ENCODE measurements around the gene VPS13D.

VPS13D gene

GRCh38 chr1:12232221-12232620 is 2.4 kb downstream of the VPS13D start:
- no peak for DNase-seq (ENCODE audit: low read depth)

- DNase-seq (ENCODE audit: low read depth) = no peak
Measured at GRCh38 chr1:12244078-12244477, 14.2 kb downstream of the VPS13D start.

DNA sequence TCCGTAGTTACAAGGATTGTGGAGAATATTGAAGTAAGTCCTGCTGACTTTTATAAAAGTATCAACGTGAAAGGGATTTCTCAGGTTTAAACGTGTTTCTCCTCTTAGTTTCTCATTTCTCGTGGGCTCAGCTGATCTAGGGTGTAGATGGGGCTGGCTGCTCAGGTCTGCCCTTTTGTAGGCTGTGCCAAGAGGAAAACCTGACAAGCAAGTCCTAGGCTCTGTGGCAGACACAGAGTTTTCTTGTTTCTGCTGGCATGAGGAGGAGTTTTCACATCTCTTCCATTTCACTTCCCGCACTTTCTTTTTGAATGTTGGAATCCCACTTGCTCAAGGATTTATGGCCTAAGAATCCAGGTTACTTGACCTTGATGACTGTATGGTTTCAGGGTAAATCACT is 14.8 kb downstream of the VPS13D start:
- no peak for DNase-seq (ENCODE audit: low read depth)

GRCh38 chr1:12245116-12245515 is 15.3 kb downstream of the VPS13D start:
- DNase-seq (ENCODE audit: low read depth) = no peak

GRCh38 chr1:12245733-12246132 is 15.9 kb downstream of the VPS13D start:
- no peak for DNase-seq (ENCODE audit: low read depth)

- no peak for DNase-seq (ENCODE audit: low read depth)
Measured at GRCh38 chr1:12246584-12246983, 16.8 kb downstream of the VPS13D start.

DNA sequence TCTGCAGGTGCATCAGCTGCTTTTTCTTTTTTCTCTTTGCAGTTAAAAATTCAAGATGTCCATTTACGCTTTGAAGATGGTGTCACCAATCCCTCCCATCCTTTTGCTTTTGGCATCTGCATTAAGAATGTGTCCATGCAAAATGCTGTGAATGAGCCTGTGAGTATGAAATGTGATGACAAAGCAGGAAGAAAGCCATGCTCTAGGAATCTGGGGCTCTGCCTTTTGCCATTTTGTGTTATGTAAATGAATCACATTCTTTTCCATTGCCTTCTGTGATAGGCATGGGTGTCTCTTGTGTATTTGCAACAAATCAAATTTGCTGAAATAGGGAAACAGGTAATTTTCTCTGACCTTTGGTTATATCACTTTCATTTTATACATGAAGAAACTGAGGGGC is 19.4 kb downstream of the VPS13D start:
- DNase-seq (ENCODE audit: low read depth) = no peak

DNA sequence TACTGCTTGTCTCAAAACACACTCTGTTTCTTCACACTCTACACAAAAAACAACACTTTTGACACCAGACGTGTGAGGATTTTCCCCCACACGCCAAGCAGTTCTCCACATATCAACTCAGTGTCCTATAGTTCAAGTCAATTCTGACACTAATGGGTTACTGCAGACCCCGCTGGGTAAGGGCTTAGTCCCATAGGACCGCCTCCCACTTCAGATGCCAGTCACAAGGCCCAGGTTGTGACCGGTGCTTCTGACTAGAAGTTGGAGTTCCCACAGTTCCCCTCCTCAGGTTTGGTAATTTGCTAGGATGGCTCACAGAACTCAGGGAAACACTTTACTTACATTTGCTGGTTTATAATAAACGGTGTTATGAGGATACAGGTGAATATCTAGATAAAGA is 19.9 kb downstream of the VPS13D start:
- DNase-seq (ENCODE audit: low read depth) = no peak

GRCh38 chr1:12251442-12251841 is 21.6 kb downstream of the VPS13D start:
- no peak for DNase-seq (ENCODE audit: low read depth)

DNA sequence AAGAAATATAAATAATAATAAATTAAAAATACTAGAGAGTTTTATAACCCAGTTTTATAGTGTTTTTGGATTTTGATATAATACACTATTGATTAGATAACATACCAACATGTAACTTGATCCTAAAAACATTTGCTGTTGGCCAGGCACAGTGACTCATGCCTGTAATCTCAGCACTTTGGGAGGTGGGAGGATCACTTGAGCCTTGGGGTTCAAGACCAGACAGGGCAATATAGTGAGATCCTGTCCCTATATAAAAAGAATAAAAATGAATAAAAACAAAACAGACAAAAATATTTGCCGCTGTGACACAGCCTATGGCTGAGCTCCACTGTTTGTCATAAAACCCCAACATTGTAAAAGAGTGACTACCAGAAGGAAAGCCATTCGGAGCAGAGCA is 26.1 kb downstream of the VPS13D start:
- no peak for DNase-seq (ENCODE audit: low read depth)

DNA sequence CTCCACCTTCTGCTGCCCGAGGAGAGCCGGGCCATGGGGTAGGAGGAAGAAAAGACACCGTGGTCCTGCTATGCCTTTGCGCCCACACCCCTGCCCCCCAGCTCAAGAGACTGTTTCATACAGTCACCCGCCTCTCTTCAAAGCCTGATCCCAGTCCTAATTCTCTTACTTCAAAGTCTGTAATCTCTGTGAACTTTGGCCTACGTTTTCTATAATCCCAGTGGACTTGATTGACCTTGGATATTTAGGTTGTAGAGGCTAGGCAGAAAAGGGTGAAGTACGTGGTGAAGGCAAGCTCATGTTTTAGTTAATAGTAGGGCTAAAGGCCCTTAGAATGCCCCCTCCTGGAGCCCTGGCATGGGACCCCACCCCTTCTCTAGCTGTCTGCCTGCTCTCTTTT is 28.4 kb downstream of the VPS13D start:
- no peak for DNase-seq (ENCODE audit: low read depth)

DNA sequence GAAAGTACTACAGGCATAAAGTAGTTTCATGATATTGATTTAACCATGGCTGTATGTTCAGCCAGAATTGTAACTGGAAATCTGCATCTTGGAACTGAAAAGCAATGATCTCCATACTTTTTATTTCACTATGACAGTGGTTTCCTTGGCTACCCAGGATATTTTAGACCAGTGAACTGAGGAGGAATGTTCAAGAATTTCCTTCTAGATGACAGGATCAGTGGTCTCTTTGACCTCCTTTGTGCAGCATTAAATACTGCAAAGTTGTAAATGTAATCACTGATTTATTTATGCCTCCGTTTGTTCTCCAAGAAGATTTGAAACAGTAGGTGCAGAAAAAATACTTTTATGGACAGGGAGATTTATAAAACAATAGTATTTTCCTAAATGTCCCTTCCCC is 39.5 kb downstream of the VPS13D start:
- no peak for DNase-seq (ENCODE audit: low read depth)

GRCh38 chr1:12271033-12271432 is 41.2 kb downstream of the VPS13D start:
- DNase-seq (ENCODE audit: low read depth) = no peak

- DNase-seq (ENCODE audit: low read depth) = no peak
Measured at GRCh38 chr1:12272770-12273169, 42.9 kb downstream of the VPS13D start.

DNA sequence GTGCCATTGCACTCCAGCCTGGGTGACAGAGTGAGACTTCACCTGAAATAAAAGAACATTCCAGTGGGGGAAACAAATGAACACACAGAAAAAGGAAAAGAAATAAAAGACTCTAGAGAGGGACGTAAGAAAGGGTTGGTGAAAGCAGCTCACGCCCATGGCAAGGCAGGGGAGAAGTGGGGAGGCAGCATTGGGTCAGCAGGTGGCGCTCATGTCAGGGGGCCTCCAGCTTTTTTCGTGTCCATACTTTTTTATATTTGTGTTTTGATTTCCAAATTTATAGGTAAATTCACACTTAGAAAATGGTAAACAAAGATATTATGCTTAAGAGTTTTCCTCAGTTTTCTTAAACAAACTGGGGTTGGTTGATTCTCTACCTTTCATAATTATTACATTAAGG is 45.5 kb downstream of the VPS13D start:
- DNase-seq (ENCODE audit: low read depth) = peak; percentile 3

GRCh38 chr1:12276225-12276624 is 46.4 kb downstream of the VPS13D start:
- DNase-seq (ENCODE audit: low read depth) = no peak

DNA sequence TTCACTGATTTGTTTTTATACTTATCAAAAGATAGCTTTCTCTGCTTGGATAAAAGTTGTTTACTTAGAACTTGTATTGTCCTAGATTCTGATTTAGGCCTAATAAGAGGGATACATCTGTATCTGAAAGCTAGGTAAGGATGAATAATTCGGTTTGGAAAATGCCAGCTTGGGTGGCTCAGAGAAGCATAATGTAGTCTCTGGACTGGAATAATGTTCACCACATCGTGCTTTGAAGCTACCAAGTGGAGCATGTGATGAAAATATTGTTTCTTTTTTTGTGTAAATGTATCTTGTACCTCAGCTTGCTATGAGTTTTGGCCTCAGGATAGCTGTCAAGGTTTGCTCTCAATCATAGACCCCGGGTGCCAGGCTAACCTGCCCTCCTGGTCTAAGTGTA is 49.2 kb downstream of the VPS13D start:
- no peak for DNase-seq (ENCODE audit: low read depth)

DNA sequence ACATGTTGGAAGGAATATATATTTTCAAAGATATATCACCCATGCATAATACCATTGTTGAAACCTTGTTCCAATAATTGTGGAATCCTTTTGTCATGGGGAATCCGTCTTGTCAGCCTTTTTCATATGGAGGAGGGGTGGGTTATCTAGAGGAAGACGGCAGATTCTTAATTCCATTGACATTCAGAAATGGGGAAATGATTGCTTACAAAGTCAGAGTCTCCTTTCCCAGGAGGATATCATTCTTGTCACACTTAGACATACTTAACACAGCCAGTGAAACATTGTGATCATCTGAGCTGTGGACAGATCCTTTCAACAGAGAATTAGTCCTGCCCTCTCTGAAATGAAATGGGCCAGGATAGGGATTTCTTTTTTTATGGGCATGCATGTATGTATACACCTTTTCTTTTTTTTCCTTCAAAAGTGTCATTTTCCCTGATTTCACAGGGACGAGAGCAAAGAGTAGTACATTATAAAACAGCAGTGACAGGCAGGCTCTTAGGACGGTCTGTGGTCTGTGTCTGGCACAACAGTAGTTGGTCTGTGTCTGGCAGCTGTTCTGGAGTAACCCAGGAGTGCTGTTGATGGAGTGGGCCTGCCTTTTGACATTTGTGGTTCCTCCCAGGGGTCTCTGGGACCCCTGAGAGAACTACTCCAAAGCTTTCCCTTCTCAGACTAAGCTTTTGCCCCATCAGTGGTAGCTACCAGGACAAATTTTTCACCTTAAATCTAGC is 50.1 kb downstream of the VPS13D start:
- DNase-seq (ENCODE audit: low read depth) = no peak

DNA sequence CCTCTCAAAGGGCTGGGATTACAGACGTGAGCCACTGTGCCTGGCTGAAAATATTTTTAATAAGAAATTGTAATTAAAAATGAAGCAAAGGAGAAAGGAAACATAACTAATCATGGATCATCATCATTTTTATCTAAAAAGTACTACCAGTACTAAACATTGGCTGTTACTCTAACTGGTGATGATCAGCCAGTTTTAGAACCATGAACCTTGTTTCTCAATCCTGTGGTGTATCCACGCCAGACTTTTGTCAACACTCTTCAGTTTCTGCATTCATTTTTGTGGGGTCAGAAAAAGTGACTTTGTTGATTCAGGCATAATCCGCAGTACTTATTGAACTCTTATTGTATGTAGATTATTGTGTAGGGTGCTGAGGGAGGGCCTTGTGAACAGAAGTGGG is 52.3 kb downstream of the VPS13D start:
- DNase-seq (ENCODE audit: low read depth) = no peak

DNA sequence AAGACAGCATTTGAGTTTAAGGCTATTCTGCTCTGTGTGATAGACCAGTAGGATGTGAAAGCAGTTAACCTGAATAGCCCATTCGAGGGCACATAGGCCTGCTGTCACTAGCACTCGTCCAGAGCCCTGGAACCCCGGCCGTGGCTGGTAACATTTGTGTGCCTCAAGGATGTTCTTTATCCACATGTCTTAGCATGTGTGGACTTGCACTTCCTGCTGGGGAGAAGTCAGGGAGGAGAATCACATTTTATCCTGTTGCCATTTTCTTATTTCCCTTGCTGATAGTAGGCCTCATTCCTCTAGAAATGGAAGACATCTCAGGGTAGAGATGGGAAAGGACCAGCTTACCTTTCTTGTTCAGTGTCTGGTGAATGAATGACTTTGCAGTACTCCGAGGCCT is 54.7 kb downstream of the VPS13D start:
- DNase-seq (ENCODE audit: low read depth) = no peak

DNA sequence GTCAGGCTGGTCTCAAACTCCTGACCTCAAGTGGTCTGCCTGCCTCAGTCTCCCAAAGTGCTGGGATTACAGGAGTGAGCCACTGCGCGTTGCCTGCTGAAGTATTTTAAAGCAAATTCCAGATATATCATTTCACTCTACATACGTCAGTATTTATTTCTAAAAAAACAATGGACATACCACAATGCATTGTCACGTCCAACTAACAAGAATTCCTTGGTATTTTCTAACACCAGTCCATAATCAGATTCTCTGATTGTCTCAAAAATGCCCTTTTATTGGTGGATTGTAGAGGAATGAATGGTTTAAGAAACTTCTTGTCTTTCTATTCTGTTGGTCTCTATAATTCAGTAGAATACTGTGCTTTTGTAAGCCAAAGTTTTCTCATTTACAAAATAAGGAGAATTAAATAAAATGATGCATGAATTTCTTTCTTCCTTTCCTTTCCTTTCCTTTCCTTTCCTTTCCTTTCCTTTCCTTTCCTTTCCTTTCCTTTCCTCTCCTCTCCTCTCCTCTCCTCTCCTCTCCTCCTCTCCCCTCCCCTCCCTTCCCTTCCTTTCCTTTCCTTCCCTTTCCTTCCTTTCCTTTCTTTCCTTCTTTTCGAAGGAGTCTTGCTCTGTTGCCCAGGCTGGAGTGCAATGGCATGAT is 55.8 kb downstream of the VPS13D start:
- no peak for DNase-seq (ENCODE audit: low read depth)

DNA sequence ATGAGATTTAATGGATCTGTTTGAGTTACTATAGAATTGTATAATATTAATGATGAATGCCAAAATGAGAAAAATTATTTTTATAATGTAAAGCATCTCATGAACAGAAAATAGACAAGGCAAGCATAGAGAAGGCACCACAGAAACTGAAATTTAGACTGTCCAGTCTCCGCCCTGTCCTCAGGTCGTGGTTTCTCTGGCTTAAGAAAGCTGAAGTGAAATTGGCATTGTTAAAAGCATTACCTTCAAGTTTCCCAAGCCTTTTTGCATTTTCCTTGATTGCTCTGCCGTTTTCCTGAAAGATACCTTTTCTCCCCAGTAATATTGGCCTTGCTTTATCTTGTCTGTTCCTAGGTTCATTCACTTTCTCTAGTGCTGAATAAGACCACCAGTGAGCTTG is 58.0 kb downstream of the VPS13D start:
- DNase-seq (ENCODE audit: low read depth) = no peak

DNA sequence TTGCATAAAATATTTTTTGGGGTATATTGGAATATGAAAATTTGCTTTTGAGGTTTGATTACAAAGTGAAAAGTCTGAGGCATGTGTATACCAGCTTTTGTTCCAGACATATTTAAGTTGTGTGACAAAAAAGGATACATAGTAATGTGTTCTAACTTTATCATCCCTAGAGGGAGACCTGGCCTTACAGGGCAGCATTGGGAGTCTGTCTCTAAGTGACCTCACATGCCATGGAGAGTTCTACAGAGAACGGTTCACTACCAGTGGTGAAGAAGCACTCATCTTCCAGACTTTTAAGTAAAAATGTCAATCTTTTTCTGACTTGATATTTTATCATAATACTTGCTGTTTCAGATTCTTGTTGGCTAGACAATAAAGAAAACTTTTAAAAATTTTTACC is 61.0 kb downstream of the VPS13D start:
- DNase-seq (ENCODE audit: low read depth) = no peak

- no peak for DNase-seq (ENCODE audit: low read depth)
Measured at GRCh38 chr1:12293416-12293815, 63.6 kb downstream of the VPS13D start.
